ENCODE measurements around the gene MTUS2. TPM values are rescaled to one million over a fixed set of nuclear protein-coding genes. Genes with fewer than 3 reads are reported as not detected.

Gene MTUS2
- total RNA-seq, 1 donor from 2014 or later = 0.67 TPM

GRCh38 chr13:28976195-28976594 is 156.1 kb downstream of the MTUS2 start:
- H3K9me3 Mint-ChIP-seq = no peaks in the 10 kb centered on the region
- no peaks in the 10 kb centered on the region for H3K27me3 ChIP-seq
- no peaks in the 10 kb centered on the region for H4K20me1 ChIP-seq (ENCODE audit: low read depth)
- H3K4me1 ChIP-seq = no peaks in the 10 kb centered on the region
- H3K4me3 ChIP-seq = no peak overlapping the region
- no peaks in the 10 kb centered on the region for H3K27me3 Mint-ChIP-seq (ENCODE audit: insufficient read depth, low read depth)
- no peaks in the 10 kb centered on the region for H3K79me2 ChIP-seq (ENCODE audit: low read depth)
- H3K36me3 ChIP-seq = no peaks in the 10 kb centered on the region
- TF ChIP-seq EZH2phosphoT487 (IDR thresholded peaks at IDR 0.05) = no peak
- TF ChIP-seq EZH2 (IDR thresholded peaks at IDR 0.05) = no peak
- TF ChIP-seq CTCF (IDR thresholded peaks at IDR 0.05) = no peak
- no peak overlapping the region for H2AFZ ChIP-seq (replicated peaks)
- DNase-seq (ENCODE audit: low spot score) = no peak
- H3K9ac ChIP-seq = no peak overlapping the region
- no peaks in the 10 kb centered on the region for H3K9me3 ChIP-seq (ENCODE audit: low read depth)
- no peak overlapping the region for H3K27ac ChIP-seq
- H3K4me2 ChIP-seq = no peak overlapping the region
- H3K36me3 Mint-ChIP-seq = no peaks in the 10 kb centered on the region
- no peak overlapping the region for H3K4me3 Mint-ChIP-seq
- no peaks in the 10 kb centered on the region for H3K4me1 Mint-ChIP-seq
- no peaks in the 10 kb centered on the region for H3F3A ChIP-seq (ENCODE audit: low read depth)
- H3K27ac Mint-ChIP-seq = no peak overlapping the region

- Histone ChIP-seq H4K20me1 (ENCODE audit: low read depth) (no peaks in the 10 kb centered on the region), H3K4me3 (no peak overlapping the region), H3K9me3 (ENCODE audit: low read depth) (no peaks in the 10 kb centered on the region), H2AFZ (replicated peaks) (no peak overlapping the region), H3K4me1 (no peaks in the 10 kb centered on the region), H3K36me3 (no peaks in the 10 kb centered on the region), H3K4me2 (no peak overlapping the region), H3K27ac (no peak overlapping the region), H3K27me3 (no peaks in the 10 kb centered on the region), H3K79me2 (ENCODE audit: low read depth) (no peaks in the 10 kb centered on the region), H3F3A (ENCODE audit: low read depth) (no peaks in the 10 kb centered on the region), H3K9ac (no peak overlapping the region)
- TF ChIP-seq EZH2phosphoT487 (IDR thresholded peaks at IDR 0.05) (no peak), EZH2 (IDR thresholded peaks at IDR 0.05) (no peak), CTCF (IDR thresholded peaks at IDR 0.05) (no peak)
- Mint-ChIP-seq H3K27ac (no peak overlapping the region), H3K4me1 (no peaks in the 10 kb centered on the region), H3K4me3 (no peak overlapping the region), H3K27me3 (ENCODE audit: insufficient read depth, low read depth) (no peaks in the 10 kb centered on the region), H3K9me3 (no peaks in the 10 kb centered on the region), H3K36me3 (no peaks in the 10 kb centered on the region)
- DNase-seq (ENCODE audit: low spot score) = no peak
Measured at GRCh38 chr13:28976636-28977035, 156.5 kb downstream of the MTUS2 start.

- no peaks in the 10 kb centered on the region for H3K27me3 ChIP-seq
- H4K20me1 ChIP-seq (ENCODE audit: low read depth) = no peaks in the 10 kb centered on the region
- H3K4me3 ChIP-seq = no peak overlapping the region
- Mint-ChIP-seq H3K27me3 (ENCODE audit: insufficient read depth, low read depth) (no peaks in the 10 kb centered on the region), H3K9me3 (no peaks in the 10 kb centered on the region), H3K4me3 (no peak overlapping the region), H3K36me3 (no peaks in the 10 kb centered on the region), H3K4me1 (no peaks in the 10 kb centered on the region), H3K27ac (no peak overlapping the region)
- H3K9ac ChIP-seq = no peak overlapping the region
- no peaks in the 10 kb centered on the region for H3K9me3 ChIP-seq (ENCODE audit: low read depth)
- H2AFZ ChIP-seq (replicated peaks) = peak overlapping the region; percentile 19
- H3K79me2 ChIP-seq (ENCODE audit: low read depth) = no peaks in the 10 kb centered on the region
- no peaks in the 10 kb centered on the region for H3K4me1 ChIP-seq
- no peak overlapping the region for H3K4me2 ChIP-seq
- no peaks in the 10 kb centered on the region for H3K36me3 ChIP-seq
- no peak for TF ChIP-seq EZH2 (IDR thresholded peaks at IDR 0.05)
- TF ChIP-seq CTCF (IDR thresholded peaks at IDR 0.05) = no peak
- no peak for TF ChIP-seq EZH2phosphoT487 (IDR thresholded peaks at IDR 0.05)
- no peaks in the 10 kb centered on the region for H3F3A ChIP-seq (ENCODE audit: low read depth)
- H3K27ac ChIP-seq = no peak overlapping the region
- no peak for DNase-seq (ENCODE audit: low spot score)
Measured at GRCh38 chr13:28978574-28978973, 158.4 kb downstream of the MTUS2 start.

All from neural progenitor cell (in vitro differentiated cells).